Measurements from ENCODE around the gene RNF123. TPM values are rescaled to one million over a fixed set of nuclear protein-coding genes. Genes with fewer than 3 reads are reported as not detected.
"Not testable (repeated sequence)": the region's sequence is repeated elsewhere in the genome, so short reads cannot be mapped to it uniquely, and the experiment has no call there.

The RNF123 gene
- total and polyA plus RNA-seq, 10 of the 15 experiments (the other 5 are each of a cell fraction or from before 2014, with no cell fraction given), result 4.2 to 31.5 (median 17.6) TPM

DNA sequence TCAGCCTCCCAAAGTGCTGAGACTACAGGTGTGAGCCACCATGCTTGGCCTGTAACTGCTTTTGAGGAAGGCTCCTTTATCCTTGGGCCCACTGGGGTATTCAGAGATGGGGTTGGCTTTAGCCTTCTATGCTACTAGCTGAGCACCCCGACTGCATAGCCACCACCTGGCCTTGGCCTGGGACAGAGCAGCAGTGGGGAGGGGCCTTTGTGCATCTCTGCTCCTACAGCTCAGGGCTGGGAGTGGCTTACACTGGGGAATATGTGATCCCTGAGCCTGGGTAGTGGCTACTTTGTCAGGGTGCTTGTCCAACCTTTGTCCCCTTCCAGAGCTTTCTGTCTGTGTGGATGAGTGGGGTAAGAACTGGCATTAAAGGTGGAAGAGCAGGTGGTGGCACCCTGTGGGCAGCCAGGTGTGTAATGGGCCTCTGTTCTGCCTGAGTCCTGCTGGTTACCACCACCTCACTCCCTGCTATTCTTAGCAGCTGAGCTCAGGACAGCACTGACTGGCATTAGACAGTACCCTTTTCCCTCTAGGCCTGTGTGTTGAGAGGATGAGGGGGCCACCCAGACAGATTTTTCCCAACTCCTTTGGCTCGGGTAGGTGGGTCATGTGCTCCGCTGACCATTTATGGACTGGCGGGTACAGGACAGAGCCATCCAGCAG is 6.1 kb downstream of the RNF123 start:
- H3K36me3 ChIP-seq (ENCODE audit: control insufficient read depth in 2 of 2, insufficient read depth in 2 of 2, low read length in 1 of 2); H4K20me1 ChIP-seq (ENCODE audit: control insufficient read depth, insufficient read depth); H3K9me3 ChIP-seq (replicated peaks; ENCODE audit: control insufficient read depth, insufficient read depth, low read length); H3K4me1 ChIP-seq (ENCODE audit: control insufficient read depth, insufficient read depth, low read length); H3K4me3 ChIP-seq; DNase-seq (ENCODE audit: low read depth, low spot score); POLR2A ChIA-PET; H3K4me2 ChIP-seq (ENCODE audit: control insufficient read depth, insufficient read depth); intact Hi-C loops (cut with micrococcal nuclease; ENCODE audit: unreplicated experiment); BruUV-seq (replicated peaks); H3K27me3 ChIP-seq (replicated peaks in 1 of 2; ENCODE audit: control insufficient read depth in 2 of 2, insufficient read depth in 2 of 2, low read length in 1 of 2); in situ Hi-C loops (cut with MboI); H3K27ac ChIP-seq (ENCODE audit: control insufficient read depth, insufficient read depth); H3K79me2 ChIP-seq (ENCODE audit: control insufficient read depth, insufficient read depth, low read length); H3K9ac ChIP-seq (ENCODE audit: control insufficient read depth, insufficient read depth, low read length); ATAC-seq; H2AFZ ChIP-seq (ENCODE audit: control insufficient read depth, low read depth, low read length); CTCF ChIA-PET; SMC1A ChIA-PET (ENCODE audit: uncharacterized antibody, unreplicated experiment): not testable (repeated sequence)
- peak; percentile 75 for FAIRE-seq
- RAD21 ChIA-PET (ENCODE audit: unreplicated experiment), result interaction anchor here (0.9 kb wide), 1 partner anchor 156 kb away, joined by 3 read pairs; no protein-coding TSS in a partner anchor
- WGBS (ENCODE audit: insufficient coverage, insufficient replicate concordance, low lambda C conversion rate, missing lambda C conversion rate), result 91% methylated on average over 4 of the region's 4 CpGs

DNA sequence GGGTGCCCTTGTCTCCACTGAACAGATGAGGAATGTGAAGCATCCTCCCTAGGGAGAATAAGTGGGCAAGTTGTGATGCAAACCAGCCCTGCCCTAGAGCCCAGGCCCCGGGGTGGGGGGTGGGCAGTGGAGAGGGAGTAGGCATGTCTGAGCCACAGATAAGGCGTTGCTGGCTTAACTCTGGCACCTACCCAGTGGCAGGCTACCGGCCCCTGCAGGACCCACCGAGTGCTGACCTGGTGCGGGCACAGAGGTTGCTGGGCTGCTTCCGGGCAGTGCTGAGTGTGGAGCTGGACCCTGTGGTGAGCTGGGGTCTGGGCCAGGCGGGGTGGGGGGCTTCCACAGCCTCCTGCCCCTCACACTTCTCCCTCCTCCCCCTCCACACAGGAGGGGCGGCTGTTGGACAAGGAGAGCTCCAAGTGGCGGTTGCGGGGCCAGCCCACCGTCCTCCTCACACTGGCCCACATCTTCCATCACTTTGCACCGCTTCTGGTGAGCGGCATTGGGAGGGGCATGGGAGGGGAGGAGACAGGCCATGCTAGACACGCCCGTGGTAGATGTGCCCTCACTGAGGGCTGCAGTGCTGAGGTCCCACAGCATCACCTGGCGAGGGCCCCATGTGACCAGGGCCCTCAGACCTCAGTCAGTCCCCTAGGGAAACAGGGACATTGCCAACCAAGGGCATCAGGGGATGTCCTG is 10.1 kb downstream of the RNF123 start:
- H3K36me3 ChIP-seq (ENCODE audit: control insufficient read depth in 2 of 2, insufficient read depth in 2 of 2, low read length in 1 of 2), result peaks cover 0 to 5% of the 10 kb centered on the region in 2 experiments; a peak in 3 of 4 replicates
- TF ChIP-seq RBBP5 (conservative IDR thresholded peaks at IDR 0.05) (no peak), FOXM1 (IDR thresholded peaks at IDR 0.05; ENCODE audit: low read depth, low read length) (no peak), SMAD1 (IDR thresholded peaks at IDR 0.05; ENCODE audit: low read depth, partially characterized antibody) (no peak), RAD51 (IDR thresholded peaks at IDR 0.05) (no peak), DPF2 (IDR thresholded peaks at IDR 0.05) (no peak), NFYB (IDR thresholded peaks at IDR 0.05; ENCODE audit: insufficient read depth, low read depth, low read length) (no peak)
- TF ChIP-seq, protein P1, sequence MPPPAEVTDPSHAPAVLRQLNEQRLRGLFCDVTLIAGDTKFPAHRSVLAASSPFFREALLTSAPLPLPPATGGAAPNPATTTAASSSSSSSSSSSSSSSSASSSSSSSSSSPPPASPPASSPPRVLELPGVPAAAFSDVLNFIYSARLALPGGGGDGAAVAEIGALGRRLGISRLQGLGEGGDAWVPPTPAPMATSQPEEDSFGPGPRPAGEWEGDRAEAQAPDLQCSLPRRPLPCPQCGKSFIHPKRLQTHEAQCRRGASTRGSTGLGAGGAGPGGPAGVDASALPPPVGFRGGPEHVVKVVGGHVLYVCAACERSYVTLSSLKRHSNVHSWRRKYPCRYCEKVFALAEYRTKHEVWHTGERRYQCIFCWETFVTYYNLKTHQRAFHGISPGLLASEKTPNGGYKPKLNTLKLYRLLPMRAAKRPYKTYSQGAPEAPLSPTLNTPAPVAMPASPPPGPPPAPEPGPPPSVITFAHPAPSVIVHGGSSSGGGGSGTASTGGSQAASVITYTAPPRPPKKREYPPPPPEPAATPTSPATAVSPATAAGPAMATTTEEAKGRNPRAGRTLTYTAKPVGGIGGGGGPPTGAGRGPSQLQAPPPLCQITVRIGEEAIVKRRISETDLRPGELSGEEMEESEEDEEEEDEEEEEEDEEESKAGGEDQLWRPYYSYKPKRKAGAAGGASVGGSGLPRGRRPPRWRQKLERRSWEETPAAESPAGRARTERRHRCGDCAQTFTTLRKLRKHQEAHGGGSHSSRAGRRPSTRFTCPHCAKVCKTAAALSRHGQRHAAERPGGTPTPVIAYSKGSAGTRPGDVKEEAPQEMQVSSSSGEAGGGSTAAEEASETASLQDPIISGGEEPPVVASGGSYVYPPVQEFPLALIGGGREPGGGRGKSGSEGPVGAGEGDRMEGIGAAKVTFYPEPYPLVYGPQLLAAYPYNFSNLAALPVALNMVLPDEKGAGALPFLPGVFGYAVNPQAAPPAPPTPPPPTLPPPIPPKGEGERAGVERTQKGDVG (CRISPR knock-in tag; IDR thresholded peaks at IDR 0.05), result no peak

More for the DNA sequence above, 10.1 kb downstream of the RNF123 start:
- ChIA-PET SMC1A (ENCODE audit: uncharacterized antibody, unreplicated experiment) (no interaction called here), RAD21 (ENCODE audit: unreplicated experiment) (no interaction called here), POLR2A (no interaction called here), CTCF (no interaction called here)
- H3K27me3 ChIP-seq (replicated peaks in 1 of 2; ENCODE audit: control insufficient read depth in 2 of 2, insufficient read depth in 2 of 2, low read length in 1 of 2), result no peaks in the 10 kb centered on the region
- FAIRE-seq, result no peak
- no TSS peak for BruUV-seq (replicated peaks)
- intact Hi-C loops (cut with micrococcal nuclease; ENCODE audit: unreplicated experiment) (no loop called here), in situ Hi-C loops (cut with MboI) (no loop called here)
- H3K79me2 ChIP-seq (ENCODE audit: control insufficient read depth, insufficient read depth, low read length), result no peaks in the 10 kb centered on the region
- no peaks in the 10 kb centered on the region for H3K9me3 ChIP-seq (replicated peaks; ENCODE audit: control insufficient read depth, insufficient read depth, low read length)
- H3K9ac ChIP-seq (ENCODE audit: control insufficient read depth, insufficient read depth, low read length), result no peak overlapping the region
- no peaks in the 10 kb centered on the region for H3K4me1 ChIP-seq (ENCODE audit: control insufficient read depth, insufficient read depth, low read length)
- WGBS (ENCODE audit: insufficient coverage, insufficient replicate concordance, low lambda C conversion rate, missing lambda C conversion rate), result 82% methylated on average over 16 of the region's 16 CpGs
- H4K20me1 ChIP-seq (ENCODE audit: control insufficient read depth, insufficient read depth), result no peaks in the 10 kb centered on the region
- no peak for DNase-seq (ENCODE audit: low read depth, low spot score)
- no peak for ATAC-seq
- no peak overlapping the region for H3K4me2 ChIP-seq (ENCODE audit: control insufficient read depth, insufficient read depth)
- H3K4me3 ChIP-seq, result no peak overlapping the region
- no peak overlapping the region for H2AFZ ChIP-seq (ENCODE audit: control insufficient read depth, low read depth, low read length)
- H3K27ac ChIP-seq (ENCODE audit: control insufficient read depth, insufficient read depth), result no peak overlapping the region
